ENCODE data around the gene HCFC2. TPM values are rescaled to one million over a fixed set of nuclear protein-coding genes. Genes with fewer than 3 reads are reported as not detected.

HCFC2 gene
- total and polyA plus RNA-seq, 9 of the 15 experiments (the other 6 are each of a cell fraction or from before 2014, with no cell fraction given), result 1.2 to 6.5 (median 3.8) TPM

DNA sequence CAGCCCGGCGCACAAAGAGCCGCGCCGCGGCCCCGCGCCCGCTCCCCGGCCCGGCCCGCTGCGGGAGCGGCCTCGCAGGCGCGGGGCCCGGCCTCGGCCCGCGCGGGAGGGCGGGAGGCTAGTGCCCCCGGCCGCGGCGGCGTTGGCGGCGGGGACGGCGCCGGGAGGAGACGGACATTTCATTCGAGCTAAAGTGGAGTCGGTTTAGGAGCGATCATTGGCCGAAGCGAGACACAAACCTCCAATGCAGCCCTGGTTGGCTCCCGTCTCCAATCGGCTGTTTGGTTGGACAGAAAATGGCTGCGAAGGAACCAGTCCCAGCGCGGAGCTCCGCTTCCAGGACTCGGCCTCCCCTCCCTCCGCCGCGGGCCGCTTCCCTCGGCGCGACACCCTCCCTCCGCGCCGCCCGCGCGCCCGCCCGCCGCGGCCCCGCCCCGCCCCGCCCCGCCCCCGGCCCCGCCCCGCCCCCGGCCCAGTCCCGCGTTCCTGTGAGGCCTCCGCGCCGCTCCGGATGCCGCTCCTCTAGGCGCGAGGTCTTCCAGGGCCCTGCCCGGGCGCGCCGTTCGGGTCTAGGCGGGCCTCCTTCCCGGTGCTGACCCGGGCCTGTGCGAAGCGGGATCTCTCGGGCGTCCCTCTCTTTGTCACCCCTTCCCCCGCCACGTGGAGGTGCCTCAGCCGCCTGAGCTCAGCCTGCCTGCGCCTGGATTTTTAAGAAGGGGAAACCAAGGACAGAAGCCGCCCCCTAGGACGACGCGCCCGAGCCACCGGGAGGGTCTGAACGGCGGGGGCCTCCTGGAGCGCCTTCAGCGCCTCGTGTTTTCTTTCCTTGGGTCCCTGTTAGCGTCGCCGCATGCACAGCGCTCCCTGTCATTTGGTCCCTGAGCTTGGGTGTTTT, 73.8 kb downstream of the HCFC2 start, which contains the start of gene NFYB (continued):
- TF ChIP-seq PTBP1 (IDR thresholded peaks at IDR 0.05; ENCODE audit: low read depth, low read length) (no peak), POLR2AphosphoS5 (IDR thresholded peaks at IDR 0.05; ENCODE audit: control insufficient read depth, insufficient read depth, low read depth, low read length) (peak; percentile 83), SLC30A9 (CRISPR knock-in tag; IDR thresholded peaks at IDR 0.05) (no peak), ZNF133 (CRISPR knock-in tag; IDR thresholded peaks at IDR 0.05) (no peak), ZNF324 (CRISPR knock-in tag; IDR thresholded peaks at IDR 0.05) (no peak), RUNX1 (IDR thresholded peaks at IDR 0.05; ENCODE audit: low read depth) (no peak), SIX5 (IDR thresholded peaks at IDR 0.05; ENCODE audit: borderline replicate concordance in 1 of 2, insufficient read depth in 1 of 2, low read depth in 1 of 2, low read length in 2 of 2) (0 out of 4 replicates have a peak, but pooled peaks of 1 of the 2 experiments have one; percentile 14), ZNF561 (CRISPR knock-in tag; conservative IDR thresholded peaks at IDR 0.05) (no peak), SIN3B (IDR thresholded peaks at IDR 0.05; ENCODE audit: low read depth) (no peak)
- TF ChIP-seq, protein P1, sequence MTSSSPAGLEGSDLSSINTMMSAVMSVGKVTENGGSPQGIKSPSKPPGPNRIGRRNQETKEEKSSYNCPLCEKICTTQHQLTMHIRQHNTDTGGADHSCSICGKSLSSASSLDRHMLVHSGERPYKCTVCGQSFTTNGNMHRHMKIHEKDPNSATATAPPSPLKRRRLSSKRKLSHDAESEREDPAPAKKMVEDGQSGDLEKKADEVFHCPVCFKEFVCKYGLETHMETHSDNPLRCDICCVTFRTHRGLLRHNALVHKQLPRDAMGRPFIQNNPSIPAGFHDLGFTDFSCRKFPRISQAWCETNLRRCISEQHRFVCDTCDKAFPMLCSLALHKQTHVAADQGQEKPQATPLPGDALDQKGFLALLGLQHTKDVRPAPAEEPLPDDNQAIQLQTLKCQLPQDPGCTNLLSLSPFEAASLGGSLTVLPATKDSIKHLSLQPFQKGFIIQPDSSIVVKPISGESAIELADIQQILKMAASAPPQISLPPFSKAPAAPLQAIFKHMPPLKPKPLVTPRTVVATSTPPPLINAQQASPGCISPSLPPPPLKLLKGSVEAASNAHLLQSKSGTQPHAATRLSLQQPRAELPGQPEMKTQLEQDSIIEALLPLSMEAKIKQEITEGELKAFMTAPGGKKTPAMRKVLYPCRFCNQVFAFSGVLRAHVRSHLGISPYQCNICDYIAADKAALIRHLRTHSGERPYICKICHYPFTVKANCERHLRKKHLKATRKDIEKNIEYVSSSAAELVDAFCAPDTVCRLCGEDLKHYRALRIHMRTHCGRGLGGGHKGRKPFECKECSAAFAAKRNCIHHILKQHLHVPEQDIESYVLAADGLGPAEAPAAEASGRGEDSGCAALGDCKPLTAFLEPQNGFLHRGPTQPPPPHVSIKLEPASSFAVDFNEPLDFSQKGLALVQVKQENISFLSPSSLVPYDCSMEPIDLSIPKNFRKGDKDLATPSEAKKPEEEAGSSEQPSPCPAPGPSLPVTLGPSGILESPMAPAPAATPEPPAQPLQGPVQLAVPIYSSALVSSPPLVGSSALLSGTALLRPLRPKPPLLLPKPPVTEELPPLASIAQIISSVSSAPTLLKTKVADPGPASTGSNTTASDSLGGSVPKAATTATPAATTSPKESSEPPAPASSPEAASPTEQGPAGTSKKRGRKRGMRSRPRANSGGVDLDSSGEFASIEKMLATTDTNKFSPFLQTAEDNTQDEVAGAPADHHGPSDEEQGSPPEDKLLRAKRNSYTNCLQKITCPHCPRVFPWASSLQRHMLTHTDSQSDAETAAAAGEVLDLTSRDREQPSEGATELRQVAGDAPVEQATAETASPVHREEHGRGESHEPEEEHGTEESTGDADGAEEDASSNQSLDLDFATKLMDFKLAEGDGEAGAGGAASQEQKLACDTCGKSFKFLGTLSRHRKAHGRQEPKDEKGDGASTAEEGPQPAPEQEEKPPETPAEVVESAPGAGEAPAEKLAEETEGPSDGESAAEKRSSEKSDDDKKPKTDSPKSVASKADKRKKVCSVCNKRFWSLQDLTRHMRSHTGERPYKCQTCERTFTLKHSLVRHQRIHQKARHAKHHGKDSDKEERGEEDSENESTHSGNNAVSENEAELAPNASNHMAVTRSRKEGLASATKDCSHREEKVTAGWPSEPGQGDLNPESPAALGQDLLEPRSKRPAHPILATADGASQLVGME (CRISPR knock-in tag; IDR thresholded peaks at IDR 0.05), result no peak
- TF ChIP-seq, protein P2, sequence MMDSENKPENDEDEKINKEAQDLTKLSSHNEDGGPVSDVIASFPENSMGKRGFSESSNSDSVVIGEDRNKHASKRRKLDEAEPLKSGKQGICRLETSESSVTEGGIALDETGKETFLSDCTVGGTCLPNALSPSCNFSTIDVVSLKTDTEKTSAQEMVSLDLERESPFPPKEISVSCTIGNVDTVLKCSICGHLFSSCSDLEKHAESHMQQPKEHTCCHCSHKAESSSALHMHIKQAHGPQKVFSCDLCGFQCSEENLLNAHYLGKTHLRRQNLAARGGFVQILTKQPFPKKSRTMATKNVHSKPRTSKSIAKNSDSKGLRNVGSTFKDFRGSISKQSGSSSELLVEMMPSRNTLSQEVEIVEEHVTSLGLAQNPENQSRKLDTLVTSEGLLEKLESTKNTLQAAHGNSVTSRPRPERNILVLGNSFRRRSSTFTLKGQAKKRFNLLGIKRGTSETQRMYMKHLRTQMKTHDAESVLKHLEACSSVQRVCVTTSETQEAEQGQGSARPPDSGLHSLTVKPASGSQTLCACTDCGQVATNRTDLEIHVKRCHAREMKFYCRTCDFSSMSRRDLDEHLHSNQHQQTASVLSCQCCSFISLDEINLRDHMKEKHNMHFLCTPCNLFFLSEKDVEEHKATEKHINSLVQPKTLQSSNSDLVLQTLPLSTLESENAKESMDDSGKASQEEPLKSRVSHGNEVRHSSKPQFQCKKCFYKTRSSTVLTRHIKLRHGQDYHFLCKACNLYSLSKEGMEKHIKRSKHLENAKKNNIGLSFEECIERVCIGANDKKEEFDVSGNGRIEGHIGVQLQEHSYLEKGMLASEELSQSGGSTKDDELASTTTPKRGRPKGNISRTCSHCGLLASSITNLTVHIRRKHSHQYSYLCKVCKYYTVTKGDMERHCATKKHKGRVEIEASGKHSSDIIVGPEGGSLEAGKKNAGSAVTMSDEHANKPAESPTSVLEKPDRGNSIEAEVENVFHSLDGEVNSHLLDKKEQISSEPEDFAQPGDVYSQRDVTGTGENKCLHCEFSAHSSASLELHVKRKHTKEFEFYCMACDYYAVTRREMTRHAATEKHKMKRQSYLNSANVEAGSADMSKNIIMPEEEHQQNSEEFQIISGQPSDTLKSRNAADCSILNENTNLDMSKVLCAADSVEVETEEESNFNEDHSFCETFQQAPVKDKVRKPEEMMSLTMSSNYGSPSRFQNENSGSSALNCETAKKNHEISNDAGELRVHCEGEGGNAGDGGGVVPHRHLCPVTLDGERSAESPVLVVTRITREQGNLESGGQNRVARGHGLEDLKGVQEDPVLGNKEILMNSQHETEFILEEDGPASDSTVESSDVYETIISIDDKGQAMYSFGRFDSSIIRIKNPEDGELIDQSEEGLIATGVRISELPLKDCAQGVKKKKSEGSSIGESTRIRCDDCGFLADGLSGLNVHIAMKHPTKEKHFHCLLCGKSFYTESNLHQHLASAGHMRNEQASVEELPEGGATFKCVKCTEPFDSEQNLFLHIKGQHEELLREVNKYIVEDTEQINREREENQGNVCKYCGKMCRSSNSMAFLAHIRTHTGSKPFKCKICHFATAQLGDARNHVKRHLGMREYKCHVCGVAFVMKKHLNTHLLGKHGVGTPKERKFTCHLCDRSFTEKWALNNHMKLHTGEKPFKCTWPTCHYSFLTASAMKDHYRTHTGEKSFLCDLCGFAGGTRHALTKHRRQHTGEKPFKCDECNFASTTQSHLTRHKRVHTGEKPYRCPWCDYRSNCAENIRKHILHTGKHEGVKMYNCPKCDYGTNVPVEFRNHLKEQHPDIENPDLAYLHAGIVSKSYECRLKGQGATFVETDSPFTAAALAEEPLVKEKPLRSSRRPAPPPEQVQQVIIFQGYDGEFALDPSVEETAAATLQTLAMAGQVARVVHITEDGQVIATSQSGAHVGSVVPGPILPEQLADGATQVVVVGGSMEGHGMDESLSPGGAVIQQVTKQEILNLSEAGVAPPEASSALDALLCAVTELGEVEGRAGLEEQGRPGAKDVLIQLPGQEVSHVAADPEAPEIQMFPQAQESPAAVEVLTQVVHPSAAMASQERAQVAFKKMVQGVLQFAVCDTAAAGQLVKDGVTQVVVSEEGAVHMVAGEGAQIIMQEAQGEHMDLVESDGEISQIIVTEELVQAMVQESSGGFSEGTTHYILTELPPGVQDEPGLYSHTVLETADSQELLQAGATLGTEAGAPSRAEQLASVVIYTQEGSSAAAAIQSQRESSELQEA (IDR thresholded peaks at IDR 0.05; ENCODE audit: low read depth), result no peak
